PFSK-1 (cell line): ENCODE results near the gene SLC22A16.

Experiments used
- POLR2AphosphoS5 ChIP-seq: IDR thresholded peaks from 2 replicates; pipeline ENCODE4 v1.6.1; 2012; ENCODE audit warnings: low read depth, mild to moderate bottlenecking, control low read depth, low read length, moderate library complexity
- SIN3A ChIP-seq: IDR thresholded peaks from 2 replicates; pipeline ENCODE4 v1.6.1; 2012; ENCODE audit warnings: mild to moderate bottlenecking, low read length, moderate library complexity, borderline replicate concordance; ENCODE audit not compliant: insufficient read depth
- TAF1 ChIP-seq: IDR thresholded peaks from 2 replicates; pipeline ENCODE4 v1.6.1; 2012; ENCODE audit warnings: low read length, control low read depth, borderline replicate concordance; ENCODE audit not compliant: insufficient read depth
- TF ChIP-seq, protein P1 (sequence below), 2 experiments: IDR thresholded peaks; 2 replicates each; pipeline versions ENCODE4 v1.6.1 to v1.8.0; 2011 to 2012; ENCODE audit warnings: low read depth in 2 of 2, low read length in 2 of 2, control low read depth in 1 of 2, inconsistent platforms in 1 of 2, mild to moderate bottlenecking in 1 of 2, moderate library complexity in 1 of 2; ENCODE audit not compliant: insufficient read depth in 1 of 2

DNA sequence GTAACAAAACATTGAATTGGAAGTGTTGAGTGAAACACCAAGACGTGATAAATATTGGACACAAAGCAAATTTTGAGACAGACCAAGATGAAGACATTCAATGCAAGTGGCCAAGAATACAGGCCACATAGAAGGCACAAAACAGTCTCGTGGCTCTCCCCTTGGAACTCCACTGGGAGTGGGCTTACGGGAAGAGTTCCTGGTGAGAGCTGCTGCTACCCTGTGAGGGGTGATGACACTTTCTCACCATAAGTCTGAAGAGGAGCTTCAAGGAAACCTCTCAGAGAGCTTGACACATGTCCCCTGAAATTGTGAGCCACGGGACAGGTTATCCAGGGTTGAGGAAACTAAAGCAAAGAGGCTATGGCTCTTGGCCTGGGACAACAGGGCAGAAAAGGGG is 48.6 kb upstream of the SLC22A16 start:
- TF ChIP-seq, protein P1, sequence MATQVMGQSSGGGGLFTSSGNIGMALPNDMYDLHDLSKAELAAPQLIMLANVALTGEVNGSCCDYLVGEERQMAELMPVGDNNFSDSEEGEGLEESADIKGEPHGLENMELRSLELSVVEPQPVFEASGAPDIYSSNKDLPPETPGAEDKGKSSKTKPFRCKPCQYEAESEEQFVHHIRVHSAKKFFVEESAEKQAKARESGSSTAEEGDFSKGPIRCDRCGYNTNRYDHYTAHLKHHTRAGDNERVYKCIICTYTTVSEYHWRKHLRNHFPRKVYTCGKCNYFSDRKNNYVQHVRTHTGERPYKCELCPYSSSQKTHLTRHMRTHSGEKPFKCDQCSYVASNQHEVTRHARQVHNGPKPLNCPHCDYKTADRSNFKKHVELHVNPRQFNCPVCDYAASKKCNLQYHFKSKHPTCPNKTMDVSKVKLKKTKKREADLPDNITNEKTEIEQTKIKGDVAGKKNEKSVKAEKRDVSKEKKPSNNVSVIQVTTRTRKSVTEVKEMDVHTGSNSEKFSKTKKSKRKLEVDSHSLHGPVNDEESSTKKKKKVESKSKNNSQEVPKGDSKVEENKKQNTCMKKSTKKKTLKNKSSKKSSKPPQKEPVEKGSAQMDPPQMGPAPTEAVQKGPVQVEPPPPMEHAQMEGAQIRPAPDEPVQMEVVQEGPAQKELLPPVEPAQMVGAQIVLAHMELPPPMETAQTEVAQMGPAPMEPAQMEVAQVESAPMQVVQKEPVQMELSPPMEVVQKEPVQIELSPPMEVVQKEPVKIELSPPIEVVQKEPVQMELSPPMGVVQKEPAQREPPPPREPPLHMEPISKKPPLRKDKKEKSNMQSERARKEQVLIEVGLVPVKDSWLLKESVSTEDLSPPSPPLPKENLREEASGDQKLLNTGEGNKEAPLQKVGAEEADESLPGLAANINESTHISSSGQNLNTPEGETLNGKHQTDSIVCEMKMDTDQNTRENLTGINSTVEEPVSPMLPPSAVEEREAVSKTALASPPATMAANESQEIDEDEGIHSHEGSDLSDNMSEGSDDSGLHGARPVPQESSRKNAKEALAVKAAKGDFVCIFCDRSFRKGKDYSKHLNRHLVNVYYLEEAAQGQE (IDR thresholded peaks at IDR 0.05; ENCODE audit: insufficient read depth in 1 of 2, low read depth in 2 of 2, low read length in 2 of 2), result no peak
- TF ChIP-seq POLR2AphosphoS5 (no peak), TAF1 (no peak), SIN3A (no peak)
